GM19193 (cell line): Measurements from ENCODE around the gene DENND1A.

ENCODE experiments used
- POLR2A ChIP-seq: IDR thresholded peaks from 4 replicates; pipeline ENCODE4 v1.6.1; 2011; ENCODE audit not compliant: insufficient read depth, insufficient read length; ENCODE audit errors: extremely low read depth

The DENND1A gene

DNA sequence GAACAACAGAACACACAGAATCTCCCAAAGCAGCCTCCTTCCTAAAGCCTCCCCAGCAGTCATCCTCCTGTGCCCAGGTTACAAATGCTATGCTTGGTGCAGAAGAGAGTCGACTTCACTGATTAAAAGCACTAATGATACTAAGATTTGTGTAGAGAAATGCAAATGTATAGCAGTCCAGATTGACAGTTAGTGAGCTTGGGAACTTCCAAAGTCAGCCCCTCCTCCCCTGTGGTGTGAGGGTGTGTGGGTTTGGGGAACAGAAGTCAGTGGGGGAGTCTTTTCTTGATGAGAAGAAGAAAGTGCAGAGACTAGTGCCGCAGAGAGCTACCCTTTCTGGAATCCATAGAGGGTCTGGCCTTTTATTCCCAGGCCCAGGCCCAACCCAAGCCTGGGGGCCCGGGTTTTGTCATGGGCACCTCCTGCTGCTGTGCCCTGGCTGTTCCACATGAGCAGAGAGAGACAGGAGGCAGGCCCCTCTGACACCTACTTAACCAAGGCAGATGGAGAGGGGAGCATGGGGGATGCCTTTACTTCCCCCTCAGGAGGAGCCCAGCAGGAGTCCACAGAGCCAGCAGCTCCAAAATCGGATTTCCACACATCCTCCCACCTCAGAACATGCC lies 173.3 kb downstream of the DENND1A start:
- TF ChIP-seq POLR2A, result no peak

DNA sequence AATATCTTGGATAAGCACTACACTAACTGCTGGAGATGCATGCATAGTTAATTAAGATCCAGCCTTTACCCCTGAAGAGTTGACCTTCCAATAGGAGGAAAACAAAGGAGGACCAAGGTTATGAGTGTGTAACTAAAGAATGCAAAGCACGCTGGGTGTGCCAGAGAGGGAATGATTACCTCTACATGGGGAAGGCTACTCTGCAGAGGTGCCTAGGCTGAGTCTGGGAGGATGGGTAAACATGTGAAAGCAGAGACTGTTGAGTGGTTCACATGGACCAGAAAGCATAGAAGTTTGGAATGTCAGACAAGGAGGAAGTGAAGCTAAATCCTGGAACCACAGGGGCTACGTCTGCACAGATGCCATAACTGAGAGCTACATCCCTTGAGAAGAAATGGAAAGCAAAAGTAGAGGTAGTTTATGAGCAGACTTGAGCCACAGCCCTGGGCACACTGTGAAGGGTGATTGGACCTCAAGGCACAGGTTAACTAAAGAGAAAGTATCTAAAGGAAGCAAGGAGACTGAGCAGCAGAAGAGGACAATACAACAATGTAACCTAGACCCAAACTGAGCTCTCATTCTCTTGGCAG lies 176.2 kb downstream of the DENND1A start:
- TF ChIP-seq POLR2A, result no peak

GRCh38 chr9:123753016-123753415 lies 176.9 kb downstream of the DENND1A start:
- TF ChIP-seq POLR2A, result no peak

- no peak for TF ChIP-seq POLR2A
These were observed 180.2 kb downstream of the DENND1A start for GRCh38 chr9:123749580-123750202.

DNA sequence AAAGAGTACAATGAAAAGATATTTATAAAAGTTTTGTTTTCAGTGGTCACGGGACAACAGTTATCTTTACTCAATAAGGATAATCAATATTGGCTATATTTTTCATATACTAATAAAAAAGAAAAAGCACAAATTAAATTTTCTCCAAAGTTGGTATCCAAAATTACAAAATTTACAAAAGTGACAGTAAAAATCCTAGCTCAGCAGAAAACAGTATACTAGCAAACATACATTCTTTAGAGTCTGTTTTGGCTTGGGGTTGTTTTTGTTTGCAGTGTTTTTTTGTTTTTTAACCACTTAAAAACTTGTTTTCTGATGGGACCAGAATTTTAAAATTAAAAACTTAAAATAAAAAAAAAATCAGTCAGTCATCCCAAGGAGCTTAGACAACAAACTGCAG lies 183.2 kb downstream of the DENND1A start:
- TF ChIP-seq POLR2A, result no peak

DNA sequence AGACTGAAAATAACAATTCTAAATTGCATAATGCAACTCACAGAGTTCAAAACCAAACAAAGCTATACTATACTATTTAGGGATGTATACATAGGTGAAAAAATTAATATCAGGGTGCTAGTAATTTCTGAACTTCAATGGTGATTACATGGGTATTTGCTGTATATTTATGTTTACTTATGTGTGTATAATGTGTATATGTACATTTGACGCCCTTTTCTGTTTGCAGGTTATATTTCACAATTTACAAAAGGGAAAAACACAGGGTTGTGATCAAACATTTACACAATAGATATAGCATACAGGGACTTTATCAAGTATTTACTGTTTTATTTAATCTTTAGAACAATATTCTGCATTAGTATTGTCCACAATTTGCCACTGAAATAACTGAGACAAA lies 184.0 kb downstream of the DENND1A start:
- no peak for TF ChIP-seq POLR2A

GRCh38 chr9:123745451-123745850 lies 184.5 kb downstream of the DENND1A start:
- no peak for TF ChIP-seq POLR2A

GRCh38 chr9:123743737-123744136 lies 186.2 kb downstream of the DENND1A start:
- TF ChIP-seq POLR2A, result no peak

- TF ChIP-seq POLR2A, result no peak
These were observed 187.7 kb downstream of the DENND1A start for GRCh38 chr9:123742009-123742767.

GRCh38 chr9:123741214-123741613 lies 188.7 kb downstream of the DENND1A start:
- no peak for TF ChIP-seq POLR2A

DNA sequence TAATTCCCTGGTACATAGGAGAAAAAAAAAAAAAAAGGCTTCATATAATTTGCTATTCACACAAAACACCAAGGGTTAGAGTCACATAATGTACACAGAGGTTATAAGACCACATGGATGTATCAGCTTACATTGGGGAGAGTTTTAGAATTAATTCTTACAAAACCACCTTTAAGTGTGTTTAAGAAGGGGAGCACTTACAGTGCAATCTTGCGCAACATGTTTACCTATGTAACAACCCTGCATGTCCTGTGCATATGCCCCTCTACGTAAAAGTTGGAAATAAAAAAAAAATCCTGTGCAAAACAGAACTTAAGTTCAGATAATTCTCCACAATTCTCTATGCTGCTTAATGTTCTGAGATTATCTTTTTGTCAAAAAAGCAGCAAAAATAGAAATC lies 190.0 kb downstream of the DENND1A start:
- TF ChIP-seq POLR2A, result no peak

GRCh38 chr9:123739387-123739786 lies 190.5 kb downstream of the DENND1A start:
- no peak for TF ChIP-seq POLR2A

DNA sequence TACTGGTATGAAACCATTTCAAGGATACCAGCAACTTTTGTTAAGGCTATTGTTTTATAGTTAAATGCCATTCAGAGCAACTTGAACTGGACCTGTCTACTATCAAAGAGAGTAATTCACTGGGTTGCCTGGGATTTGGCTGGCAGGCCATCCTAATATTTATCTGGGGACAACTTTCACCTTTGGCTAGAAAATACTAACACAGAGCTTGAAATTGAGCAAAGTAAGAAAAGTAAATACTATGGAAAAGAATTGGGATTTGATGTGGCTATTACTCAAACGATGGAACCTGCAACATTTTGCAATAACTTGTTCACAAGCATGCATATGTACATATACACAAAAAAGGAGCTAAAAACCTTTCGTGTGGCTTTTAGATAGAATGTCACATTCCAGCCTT lies 191.3 kb downstream of the DENND1A start:
- TF ChIP-seq POLR2A, result no peak

GRCh38 chr9:123735376-123735775 lies 194.6 kb downstream of the DENND1A start:
- TF ChIP-seq POLR2A, result no peak

GRCh38 chr9:123727332-123727731 lies 202.6 kb downstream of the DENND1A start:
- no peak for TF ChIP-seq POLR2A
